Calu3 (cell line): ENCODE results near the gene CXCR4. TPM values are rescaled to one million over a fixed set of nuclear protein-coding genes. Genes with fewer than 3 reads are reported as not detected.

Experiments
- BruUV-seq: library from RNA; stranded (reverse); fragments of 400-500 nt; replicated peaks from 2 replicates; lab custom pipeline; 2021; lab: Mats Ljungman, UMichigan
- CTCF ChIA-PET: fragments of 300-600 bp; sonication (Branson Sonifier 250); formaldehyde crosslinking; loops from one replicate; lab custom pipeline; 2022; ENCODE audit warnings: antibody characterized with exemption; lab: Charles Lee
- DNase-seq: peaks from one replicate; pipeline ENCODE4 v3.0.0; 2022
- H3K27ac Mint-ChIP-seq: one replicate; pipeline ENCODE4 v1.8.0; 2022; ENCODE audit warnings: mixed read lengths; ENCODE audit not compliant: unreplicated experiment
- H3K27me3 Mint-ChIP-seq: one replicate; pipeline ENCODE4 v1.8.0; 2022; ENCODE audit warnings: mixed read lengths; ENCODE audit not compliant: unreplicated experiment
- H3K36me3 Mint-ChIP-seq: one replicate; pipeline ENCODE4 v1.8.0; 2022; ENCODE audit warnings: mild to moderate bottlenecking, moderate library complexity, mixed read lengths; ENCODE audit not compliant: insufficient read depth, unreplicated experiment
- H3K4me1 Mint-ChIP-seq: one replicate; pipeline ENCODE4 v1.8.0; 2022; ENCODE audit warnings: mild to moderate bottlenecking, low read depth, mixed read lengths; ENCODE audit not compliant: unreplicated experiment
- H3K4me3 Mint-ChIP-seq: one replicate; pipeline ENCODE4 v1.8.0; 2022; ENCODE audit warnings: mild to moderate bottlenecking, low read depth, moderate library complexity, mixed read lengths; ENCODE audit not compliant: unreplicated experiment
- H3K9me3 Mint-ChIP-seq: one replicate; pipeline ENCODE4 v1.8.0; 2022; ENCODE audit warnings: low read depth, mixed read lengths; ENCODE audit not compliant: unreplicated experiment
- intact Hi-C: fragments of 100-400 bp; cut with micrococcal nuclease; formaldehyde crosslinking; loops from one replicate; pipeline ENCODE4 v1.10.0; 2022; ENCODE audit not compliant: unreplicated experiment
- total RNA-seq: library from RNA; stranded (reverse); gene quantifications from 2 replicates; pipeline ENCODE4 v1.2.3, GENCODE V29; 2022
- TF ChIP-seq, protein P1 (sequence below): fragments of 200-600 bp; IDR thresholded peaks from one replicate; pipeline ENCODE4 v1.8.0; 2022; ENCODE audit warnings: antibody characterized with exemption; ENCODE audit not compliant: unreplicated experiment

CXCR4 gene
- total RNA-seq, 1 experiment from 2014 or later = 16.7 TPM

DNA sequence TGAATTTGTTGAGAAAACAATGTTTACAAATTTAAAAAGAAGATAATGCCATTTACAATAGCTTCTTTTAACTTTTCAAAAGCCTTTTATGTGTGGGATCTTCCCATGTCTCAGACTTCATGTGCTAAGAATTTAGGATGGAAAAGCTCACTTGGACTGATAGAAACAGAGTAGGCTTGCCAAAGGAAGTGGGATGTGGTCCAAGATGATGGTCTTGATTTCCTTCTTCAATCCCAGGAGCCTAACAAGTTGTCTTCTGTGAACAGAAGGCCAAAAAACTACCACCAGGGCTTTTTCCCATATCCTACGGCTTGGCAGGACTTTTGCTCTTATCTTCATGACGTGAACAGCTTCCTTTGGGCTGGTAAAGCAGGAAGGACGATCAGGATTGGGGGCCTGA lies 9.5 kb downstream of the CXCR4 start:
- TF ChIP-seq, protein P1, sequence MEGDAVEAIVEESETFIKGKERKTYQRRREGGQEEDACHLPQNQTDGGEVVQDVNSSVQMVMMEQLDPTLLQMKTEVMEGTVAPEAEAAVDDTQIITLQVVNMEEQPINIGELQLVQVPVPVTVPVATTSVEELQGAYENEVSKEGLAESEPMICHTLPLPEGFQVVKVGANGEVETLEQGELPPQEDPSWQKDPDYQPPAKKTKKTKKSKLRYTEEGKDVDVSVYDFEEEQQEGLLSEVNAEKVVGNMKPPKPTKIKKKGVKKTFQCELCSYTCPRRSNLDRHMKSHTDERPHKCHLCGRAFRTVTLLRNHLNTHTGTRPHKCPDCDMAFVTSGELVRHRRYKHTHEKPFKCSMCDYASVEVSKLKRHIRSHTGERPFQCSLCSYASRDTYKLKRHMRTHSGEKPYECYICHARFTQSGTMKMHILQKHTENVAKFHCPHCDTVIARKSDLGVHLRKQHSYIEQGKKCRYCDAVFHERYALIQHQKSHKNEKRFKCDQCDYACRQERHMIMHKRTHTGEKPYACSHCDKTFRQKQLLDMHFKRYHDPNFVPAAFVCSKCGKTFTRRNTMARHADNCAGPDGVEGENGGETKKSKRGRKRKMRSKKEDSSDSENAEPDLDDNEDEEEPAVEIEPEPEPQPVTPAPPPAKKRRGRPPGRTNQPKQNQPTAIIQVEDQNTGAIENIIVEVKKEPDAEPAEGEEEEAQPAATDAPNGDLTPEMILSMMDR = no peak
- peaks cover 16% of the 10 kb centered on the region for H3K4me1 Mint-ChIP-seq
- H3K27ac Mint-ChIP-seq = no peak overlapping the region
- no peaks in the 10 kb centered on the region for H3K9me3 Mint-ChIP-seq
- H3K4me3 Mint-ChIP-seq = no peak overlapping the region
- no TSS peak for BruUV-seq
- intact Hi-C loops = no loop called here
- H3K36me3 Mint-ChIP-seq = no peaks in the 10 kb centered on the region
- CTCF ChIA-PET = no interaction called here
- H3K27me3 Mint-ChIP-seq = no peaks in the 10 kb centered on the region
- no peak for DNase-seq

DNA sequence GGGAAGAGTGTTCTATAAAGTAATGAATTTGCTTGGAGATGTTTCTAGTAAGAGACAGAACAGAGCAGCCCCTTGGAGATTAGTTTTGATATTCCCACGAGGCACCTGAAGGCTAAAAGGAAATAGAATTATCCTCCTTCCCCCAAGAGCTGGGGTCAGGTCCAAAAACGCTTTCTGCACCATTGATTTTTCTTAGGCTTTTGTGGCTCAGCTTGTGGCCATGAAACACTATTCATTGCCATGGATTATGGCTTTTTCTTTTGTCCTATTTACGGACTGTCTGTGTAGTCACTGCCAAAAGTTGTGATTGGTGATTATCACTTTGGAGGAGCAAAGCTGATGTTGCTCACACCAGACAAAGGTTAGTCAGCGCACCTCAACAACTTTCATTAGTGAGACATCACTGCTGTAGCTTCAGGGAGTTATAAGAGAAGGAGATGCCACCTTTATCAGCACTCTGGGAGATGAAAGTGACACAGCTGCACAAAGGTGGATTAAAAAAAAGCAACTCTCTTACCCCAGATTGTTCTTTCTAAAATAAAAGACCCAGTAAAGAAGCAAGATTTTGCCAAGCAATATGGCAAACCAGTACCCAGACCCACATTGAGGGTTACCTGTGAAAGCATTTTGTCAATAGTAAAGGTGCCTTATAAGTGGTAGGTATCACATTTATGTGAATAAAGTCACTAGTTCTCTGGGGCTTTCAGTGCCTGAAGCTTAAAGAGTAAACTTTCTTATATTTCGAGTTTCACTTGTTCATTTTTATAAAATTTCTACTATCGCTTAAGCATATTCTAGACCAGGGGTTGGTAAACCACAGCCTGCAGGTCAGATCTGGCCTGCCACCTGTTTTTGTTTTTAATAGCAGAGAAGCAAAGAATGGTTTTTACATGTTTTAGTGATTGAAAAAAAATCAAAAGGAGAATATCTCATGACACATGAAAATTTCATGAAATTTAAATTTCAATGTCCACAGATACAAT lies 10.6 kb downstream of the CXCR4 start:
- no peak overlapping the region for H3K4me3 Mint-ChIP-seq
- no peaks in the 10 kb centered on the region for H3K36me3 Mint-ChIP-seq
- intact Hi-C loops = no loop called here
- peaks cover 11% of the 10 kb centered on the region for H3K4me1 Mint-ChIP-seq
- no peaks in the 10 kb centered on the region for H3K9me3 Mint-ChIP-seq
- CTCF ChIA-PET = no interaction called here
- no peak for DNase-seq
- H3K27me3 Mint-ChIP-seq = no peaks in the 10 kb centered on the region
- no TSS peak for BruUV-seq
- TF ChIP-seq, protein P1 = no peak
- no peak overlapping the region for H3K27ac Mint-ChIP-seq

- Mint-ChIP-seq H3K27ac (no peak overlapping the region), H3K27me3 (no peaks in the 10 kb centered on the region), H3K4me3 (no peak overlapping the region), H3K4me1 (peaks cover 3% of the 10 kb centered on the region), H3K9me3 (no peaks in the 10 kb centered on the region), H3K36me3 (no peaks in the 10 kb centered on the region)
- TF ChIP-seq, protein P1 = no peak
- CTCF ChIA-PET = interaction anchor here (0.7 kb wide), 1 partner anchor 86 kb away, joined by 4 read pairs; no protein-coding TSS in a partner anchor
- BruUV-seq = no TSS peak
- intact Hi-C loops = no loop called here
- DNase-seq = no peak
These were observed 11.4 kb downstream of the CXCR4 start for GRCh38 chr2:136106505-136106904.

DNA sequence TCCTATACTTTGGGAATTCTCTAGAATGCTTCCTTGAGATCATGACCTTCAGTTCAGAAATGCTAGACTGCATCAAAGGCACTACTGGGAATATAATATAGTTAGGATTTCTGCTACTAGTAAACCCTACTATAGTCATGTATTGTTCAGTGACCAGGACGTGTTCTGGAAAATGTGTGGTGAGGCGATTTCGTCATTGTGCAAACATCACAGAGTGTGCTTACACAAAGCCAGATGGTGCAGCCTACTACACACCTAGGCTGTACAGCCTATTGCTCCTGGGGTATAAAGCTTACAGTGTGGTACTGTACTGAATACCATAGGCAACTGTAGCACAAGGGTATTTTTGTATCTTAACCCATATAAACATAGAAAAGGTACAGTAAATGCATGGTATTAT lies 13.0 kb downstream of the CXCR4 start:
- intact Hi-C loops = no loop called here
- peak; percentile 8 for DNase-seq
- no peaks in the 10 kb centered on the region for H3K4me1 Mint-ChIP-seq
- TF ChIP-seq, protein P1 = no peak
- no peaks in the 10 kb centered on the region for H3K9me3 Mint-ChIP-seq
- H3K27me3 Mint-ChIP-seq = no peaks in the 10 kb centered on the region
- no TSS peak for BruUV-seq
- no peak overlapping the region for H3K4me3 Mint-ChIP-seq
- H3K36me3 Mint-ChIP-seq = no peaks in the 10 kb centered on the region
- no peak overlapping the region for H3K27ac Mint-ChIP-seq
- CTCF ChIA-PET = no interaction called here
